ENCODE results near the gene GM2A.
A peak's percentile ranks its signal among the peaks of the same experiment; 100 is the strongest.

DNA sequence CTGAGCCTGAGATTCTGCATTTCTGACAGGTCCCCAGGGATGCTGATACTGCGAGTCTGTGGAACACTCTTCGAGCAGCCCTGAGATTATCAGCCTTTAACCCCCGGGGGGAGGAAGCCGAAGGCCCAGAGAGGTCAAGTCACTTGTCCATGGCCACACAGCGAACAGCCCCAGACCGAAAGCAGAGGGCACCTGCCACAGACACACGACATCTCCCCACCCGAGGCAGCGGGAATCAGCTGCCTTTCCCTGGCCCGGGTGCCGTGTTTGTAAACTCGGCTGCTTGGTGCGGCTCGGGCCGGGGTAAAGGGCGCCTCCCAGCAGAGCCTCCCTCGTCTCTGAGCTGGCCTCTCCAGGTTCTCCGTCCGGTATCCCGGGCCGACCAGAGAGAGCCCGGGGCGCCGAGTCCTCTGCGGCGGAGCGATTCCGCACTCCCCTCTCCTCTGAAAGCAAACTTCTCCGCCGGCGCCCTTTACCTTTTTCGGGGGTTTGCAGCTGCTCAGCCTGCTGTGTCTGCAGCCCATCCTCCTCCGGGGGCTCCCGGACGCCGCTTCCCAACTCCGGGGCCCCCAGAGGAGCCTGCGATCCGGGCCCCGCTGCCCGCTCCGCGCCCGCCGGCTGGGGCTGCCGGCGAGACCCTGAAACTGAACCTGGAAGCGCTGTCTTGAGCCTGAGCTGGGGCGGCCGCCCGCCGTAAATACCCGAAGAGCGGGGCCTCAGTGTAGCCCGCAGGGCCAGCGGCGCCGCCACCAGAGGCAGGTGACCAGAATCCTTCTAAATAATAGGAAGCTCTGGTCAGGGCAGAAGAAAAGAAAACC lies 29.3 kb upstream of the GM2A start, which contains the start of gene CCDC69:
- TF ChIP-seq, protein P1, sequence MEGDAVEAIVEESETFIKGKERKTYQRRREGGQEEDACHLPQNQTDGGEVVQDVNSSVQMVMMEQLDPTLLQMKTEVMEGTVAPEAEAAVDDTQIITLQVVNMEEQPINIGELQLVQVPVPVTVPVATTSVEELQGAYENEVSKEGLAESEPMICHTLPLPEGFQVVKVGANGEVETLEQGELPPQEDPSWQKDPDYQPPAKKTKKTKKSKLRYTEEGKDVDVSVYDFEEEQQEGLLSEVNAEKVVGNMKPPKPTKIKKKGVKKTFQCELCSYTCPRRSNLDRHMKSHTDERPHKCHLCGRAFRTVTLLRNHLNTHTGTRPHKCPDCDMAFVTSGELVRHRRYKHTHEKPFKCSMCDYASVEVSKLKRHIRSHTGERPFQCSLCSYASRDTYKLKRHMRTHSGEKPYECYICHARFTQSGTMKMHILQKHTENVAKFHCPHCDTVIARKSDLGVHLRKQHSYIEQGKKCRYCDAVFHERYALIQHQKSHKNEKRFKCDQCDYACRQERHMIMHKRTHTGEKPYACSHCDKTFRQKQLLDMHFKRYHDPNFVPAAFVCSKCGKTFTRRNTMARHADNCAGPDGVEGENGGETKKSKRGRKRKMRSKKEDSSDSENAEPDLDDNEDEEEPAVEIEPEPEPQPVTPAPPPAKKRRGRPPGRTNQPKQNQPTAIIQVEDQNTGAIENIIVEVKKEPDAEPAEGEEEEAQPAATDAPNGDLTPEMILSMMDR (conservative IDR thresholded peaks at IDR 0.05; ENCODE audit: low read depth, low read length) = 0 out of 2 replicates have a peak, but pooled peaks have one; percentile 13
- TF ChIP-seq EZH2phosphoT487 (IDR thresholded peaks at IDR 0.05; ENCODE audit: borderline replicate concordance, low read length) = no peak
- no peak for TF ChIP-seq EZH2 (IDR thresholded peaks at IDR 0.05; ENCODE audit: low read length, unreplicated experiment)
